CD8-positive, alpha-beta memory T cell (primary cell): ENCODE results near the gene BEST2. TPM values are rescaled to one million over a fixed set of nuclear protein-coding genes. Genes with fewer than 3 reads are reported as not detected.
"Not testable (repeated sequence)": the region's sequence is repeated elsewhere in the genome, so short reads cannot be mapped to it uniquely, and the experiment has no call there.

Experiments used
- CTCF ChIA-PET: fragments of 350-600 bp; sonication (Branson Sonifier 250); formaldehyde crosslinking; loops from one replicate; lab custom pipeline; 2021; ENCODE audit warnings: antibody characterized with exemption; lab: Charles Lee
- POLR2A ChIA-PET: fragments of 350-600 bp; sonication (Branson Sonifier 250); formaldehyde crosslinking; loops from one replicate; lab custom pipeline; 2021; ENCODE audit warnings: antibody characterized with exemption; lab: Charles Lee
- DNase-seq, 5 donors: peaks; one replicate each; pipeline versions ENCODE4 v3.0.0 to v3.0.0-alpha.2; 2020 to 2022; ENCODE audit warnings: mixed read lengths in 1 of 5
- H3K27ac ChIP-seq: one replicate; pipeline ENCODE4 v1.7.0; 2013; ENCODE audit warnings: low read depth, mild to moderate bottlenecking, low read length, moderate library complexity
- H3K27me3 ChIP-seq: 2 replicates; pipeline ENCODE4 v1.7.0; 2013; ENCODE audit warnings: low read length, mild to moderate bottlenecking; ENCODE audit not compliant: insufficient read depth, poor library complexity, severe bottlenecking
- H3K36me3 ChIP-seq: 2 replicates; pipeline ENCODE4 v1.7.0; 2013; ENCODE audit warnings: mild to moderate bottlenecking, low read length, moderate library complexity; ENCODE audit not compliant: insufficient read depth
- H3K4me1 ChIP-seq: 2 replicates; pipeline ENCODE4 v1.7.0; 2013; ENCODE audit warnings: mild to moderate bottlenecking, low read length, moderate library complexity; ENCODE audit not compliant: insufficient read depth
- H3K4me3 ChIP-seq: 2 replicates; pipeline ENCODE4 v1.7.0; 2013; ENCODE audit warnings: mild to moderate bottlenecking, low read length
- H3K9me3 ChIP-seq: 2 replicates; pipeline ENCODE4 v1.7.0; 2013; ENCODE audit warnings: mild to moderate bottlenecking, low read length
- H3K27ac Mint-ChIP-seq, 8 donors: one replicate each; pipeline ENCODE4 v1.8.0; 2020 to 2021; ENCODE audit warnings: mixed read lengths in 8 of 8, mild to moderate bottlenecking in 6 of 8, inconsistent platforms in 3 of 8, moderate library complexity in 3 of 8
- H3K27me3 Mint-ChIP-seq, 2 donors: one replicate each; pipeline ENCODE4 v1.8.0; 2020 to 2021; ENCODE audit warnings: mixed read lengths in 2 of 2, mild to moderate bottlenecking in 1 of 2, moderate library complexity in 1 of 2
- H3K36me3 Mint-ChIP-seq, 3 donors: one replicate each; pipeline ENCODE4 v1.8.0; 2020 to 2021; ENCODE audit warnings: mixed read lengths in 3 of 3, inconsistent platforms in 1 of 3, mild to moderate bottlenecking in 1 of 3
- H3K4me1 Mint-ChIP-seq, 3 donors: one replicate each; pipeline ENCODE4 v1.8.0; 2020 to 2021; ENCODE audit warnings: mixed read lengths in 3 of 3, inconsistent platforms in 1 of 3, mild to moderate bottlenecking in 1 of 3
- H3K4me3 Mint-ChIP-seq, 7 donors: one replicate each; pipeline ENCODE4 v1.8.0; 2020 to 2021; ENCODE audit warnings: mixed read lengths in 7 of 7, mild to moderate bottlenecking in 6 of 7, moderate library complexity in 4 of 7, inconsistent platforms in 2 of 7
- H3K9me3 Mint-ChIP-seq, 5 donors: one replicate each; pipeline ENCODE4 v1.8.0; 2020 to 2022; ENCODE audit warnings: mixed read lengths in 5 of 5, mild to moderate bottlenecking in 3 of 5, moderate library complexity in 2 of 5, inconsistent platforms in 1 of 5
- polyA plus RNA-seq: library from polyadenylated mRNA; unstranded; fragments of 300-500 nt; fragmentation: Illumina TruSeq; gene quantifications from one replicate; pipeline ENCODE4 v1.2.3, GENCODE V29; 2021
- total RNA-seq, 2 experiments: library from RNA; stranded (reverse); gene quantifications; one replicate each; pipeline ENCODE4 v1.2.3, GENCODE V29; 2021

BEST2 gene
- total and polyA plus RNA-seq, 3 experiments from 2014 or later, result not detected

- Histone ChIP-seq H3K9me3 (no peaks in the 10 kb centered on the region), H3K36me3 (peaks cover 11% of the 10 kb centered on the region), H3K27ac (peak overlapping the region; percentile 39), H3K27me3 (no peaks in the 10 kb centered on the region), H3K4me3 (peak overlapping the region; percentile 56), H3K4me1 (peaks cover 39% of the 10 kb centered on the region)
- Mint-ChIP-seq H3K27ac (peak overlapping the region; percentile 82 to 96 (median 93)), H3K27me3 (peaks cover 0 to 25% of the 10 kb centered on the region in 2 donors), H3K4me1 (peaks cover 28 to 42% (median 38%) of the 10 kb centered on the region in 3 donors), H3K36me3 (peaks cover 0 to 29% (median 6%) of the 10 kb centered on the region in 3 donors), H3K9me3 (peaks cover 0 to 4% (median 2%) of the 10 kb centered on the region in 5 donors), H3K4me3 (peak overlapping the region; percentile 77 to 85 (median 83))
- ChIA-PET CTCF (interaction anchor here (0.6 to 13.7 kb wide), 18 partner anchors 9 to 128 kb away, joined by 3 to 483 read pairs (median 4); partner anchors contain the start of genes GCDH, GET3, HOOK2 and RNASEH2A), POLR2A (interaction anchor here (0.8 to 7.5 kb wide), 6 partner anchors 10 to 36 kb away, joined by 3 to 167 read pairs (median 6); partner anchors contain the start of gene RNASEH2A)
- peak; percentile 57 to 82 (median 74) for DNase-seq
Measured at GRCh38 chr19:12796146-12797071, 44.8 kb downstream of the BEST2 start.

GRCh38 chr19:12797141-12797587, 45.6 kb downstream of the BEST2 start:
- H3K4me3 Mint-ChIP-seq, result no peak overlapping the region

GRCh38 chr19:12797607-12798006, 46.0 kb downstream of the BEST2 start:
- peaks cover 45% of the 10 kb centered on the region for H3K4me1 ChIP-seq
- H3K9me3 ChIP-seq, H3K27me3 ChIP-seq, H3K36me3 ChIP-seq, H3K27ac ChIP-seq, DNase-seq, H3K4me3 ChIP-seq, H3K9me3 Mint-ChIP-seq: not testable (repeated sequence)
- POLR2A ChIA-PET, result interaction anchor here (7.5 kb wide), 1 partner anchor 20 kb away, joined by 167 read pairs; no protein-coding TSS in a partner anchor
- H3K4me3 Mint-ChIP-seq, result peak overlapping the region in 2 of 7 donors; percentile 30 to 77
- H3K36me3 Mint-ChIP-seq, result peaks cover 0 to 24% (median 6%) of the 10 kb centered on the region in 3 donors
- CTCF ChIA-PET, result interaction anchor here (0.6 to 13.7 kb wide), 4 partner anchors 21 to 55 kb away, joined by 4 to 483 read pairs (median 174); partner anchors contain the start of gene HOOK2
- peaks cover 33 to 50% (median 44%) of the 10 kb centered on the region in 3 donors for H3K4me1 Mint-ChIP-seq
- H3K27me3 Mint-ChIP-seq, result peaks cover 0 to 19% of the 10 kb centered on the region in 2 donors
- peak overlapping the region in 2 of 8 donors; percentile 21 to 27 for H3K27ac Mint-ChIP-seq

More at GRCh38 chr19:12797141-12797587, 45.6 kb downstream of the BEST2 start:
- Histone ChIP-seq H3K27ac (peak overlapping the region; percentile 13), H3K9me3 (no peaks in the 10 kb centered on the region), H3K36me3 (peaks cover 11% of the 10 kb centered on the region), H3K27me3 (no peaks in the 10 kb centered on the region), H3K4me3 (no peak overlapping the region), H3K4me1 (peaks cover 42% of the 10 kb centered on the region)
- Mint-ChIP-seq H3K9me3 (peaks cover 0 to 4% (median 2%) of the 10 kb centered on the region in 5 donors), H3K27me3 (peaks cover 0 to 21% of the 10 kb centered on the region in 2 donors), H3K4me1 (peaks cover 29 to 46% (median 39%) of the 10 kb centered on the region in 3 donors), H3K27ac (peak overlapping the region in 3 of 8 donors; percentile 46 to 92 (median 70)), H3K36me3 (peaks cover 0 to 26% (median 6%) of the 10 kb centered on the region in 3 donors)
- ChIA-PET POLR2A (interaction anchor here (7.5 kb wide), 1 partner anchor 20 kb away, joined by 167 read pairs; no protein-coding TSS in a partner anchor), CTCF (interaction anchor here (0.6 to 13.7 kb wide), 6 partner anchors 10 to 83 kb away, joined by 3 to 483 read pairs (median 16); partner anchors contain the start of gene HOOK2)
- no peak for DNase-seq

DNA sequence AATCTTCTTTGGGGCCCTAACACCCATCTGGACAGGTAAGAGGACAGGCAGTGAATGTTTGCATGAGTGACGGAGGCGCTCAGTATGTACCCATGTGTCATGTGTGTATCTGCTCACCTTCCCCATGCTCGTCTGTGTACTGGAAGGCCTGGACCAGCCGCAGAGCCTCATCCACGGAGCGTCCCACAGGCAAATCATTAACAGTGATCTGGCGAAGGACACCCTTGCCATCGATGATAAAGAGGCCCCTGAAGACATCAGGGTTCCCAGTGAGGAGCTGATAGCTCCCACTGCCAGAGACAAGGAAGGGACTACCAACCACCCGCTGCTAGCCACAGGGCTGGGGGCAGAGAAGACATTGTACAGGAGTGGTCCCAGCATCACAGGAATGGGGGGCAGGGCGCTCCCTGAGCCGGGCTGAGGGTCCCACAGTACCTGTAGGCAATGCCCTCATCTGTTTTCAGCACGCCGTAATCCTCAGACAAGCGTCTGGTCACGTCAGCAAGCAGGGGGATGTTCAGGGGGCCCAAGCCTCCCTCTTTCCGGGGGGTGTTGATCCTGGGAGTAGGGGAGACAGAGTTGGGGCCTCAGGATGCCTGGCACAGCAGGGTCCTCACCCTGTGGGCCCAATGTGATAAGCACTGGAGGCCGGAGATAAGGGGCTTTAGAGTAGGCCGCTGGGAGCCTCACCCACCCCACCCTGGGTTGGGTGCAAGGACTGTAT, 48.3 kb downstream of the BEST2 start:
- ChIA-PET POLR2A (interaction anchor here (0.6 to 1.2 kb wide), 3 partner anchors 7 to 241 kb away, joined by 3 to 5 read pairs (median 4); no protein-coding TSS in a partner anchor), CTCF (interaction anchor here (0.8 to 13.7 kb wide), 5 partner anchors 23 to 124 kb away, joined by 3 to 483 read pairs (median 18); partner anchors contain the start of gene HOOK2)
- peaks cover 8% of the 10 kb centered on the region for H3K36me3 ChIP-seq
- DNase-seq, result no peak
- H3K4me1 ChIP-seq, result peaks cover 35% of the 10 kb centered on the region
- H3K27me3 ChIP-seq, result no peaks in the 10 kb centered on the region
- no peaks in the 10 kb centered on the region for H3K9me3 ChIP-seq
- no peak overlapping the region for H3K4me3 ChIP-seq
- H3K4me3 Mint-ChIP-seq, result peak overlapping the region; percentile 8 to 93 (median 86)
- H3K4me1 Mint-ChIP-seq, result peaks cover 25 to 41% (median 33%) of the 10 kb centered on the region in 3 donors
- H3K27ac ChIP-seq, result peak overlapping the region; percentile 6
- H3K27me3 Mint-ChIP-seq, result peaks cover 0 to 4% of the 10 kb centered on the region in 2 donors
- H3K27ac Mint-ChIP-seq, result peak overlapping the region in 3 of 8 donors; percentile 22 to 70 (median 38)
- no peaks in the 10 kb centered on the region for H3K9me3 Mint-ChIP-seq
- peaks cover 0 to 17% (median 4%) of the 10 kb centered on the region in 3 donors for H3K36me3 Mint-ChIP-seq

GRCh38 chr19:12800466-12800770, 48.8 kb downstream of the BEST2 start:
- Histone ChIP-seq H3K27ac (peak overlapping the region; percentile 73), H3K36me3 (peaks cover 8% of the 10 kb centered on the region), H3K9me3 (no peaks in the 10 kb centered on the region), H3K4me1 (peaks cover 32% of the 10 kb centered on the region), H3K4me3 (peak overlapping the region; percentile 95), H3K27me3 (no peaks in the 10 kb centered on the region)
- Mint-ChIP-seq H3K36me3 (peaks cover 0 to 17% (median 4%) of the 10 kb centered on the region in 3 donors), H3K4me3 (peak overlapping the region; percentile 82 to 93 (median 86)), H3K27ac (peak overlapping the region in 2 of 8 donors; percentile 22 to 70), H3K4me1 (peaks cover 25 to 39% (median 32%) of the 10 kb centered on the region in 3 donors), H3K9me3 (no peaks in the 10 kb centered on the region), H3K27me3 (peaks cover 0 to 4% of the 10 kb centered on the region in 2 donors)
- CTCF ChIA-PET, result interaction anchor here (2.8 to 13.7 kb wide), 3 partner anchors 24 to 47 kb away, joined by 18 to 483 read pairs (median 326); partner anchors contain the start of gene HOOK2
- POLR2A ChIA-PET, result interaction anchor here (0.6 to 1.2 kb wide), 3 partner anchors 8 to 242 kb away, joined by 3 to 5 read pairs (median 4); partner anchors contain the start of gene JUNB
- DNase-seq, result no peak

DNA sequence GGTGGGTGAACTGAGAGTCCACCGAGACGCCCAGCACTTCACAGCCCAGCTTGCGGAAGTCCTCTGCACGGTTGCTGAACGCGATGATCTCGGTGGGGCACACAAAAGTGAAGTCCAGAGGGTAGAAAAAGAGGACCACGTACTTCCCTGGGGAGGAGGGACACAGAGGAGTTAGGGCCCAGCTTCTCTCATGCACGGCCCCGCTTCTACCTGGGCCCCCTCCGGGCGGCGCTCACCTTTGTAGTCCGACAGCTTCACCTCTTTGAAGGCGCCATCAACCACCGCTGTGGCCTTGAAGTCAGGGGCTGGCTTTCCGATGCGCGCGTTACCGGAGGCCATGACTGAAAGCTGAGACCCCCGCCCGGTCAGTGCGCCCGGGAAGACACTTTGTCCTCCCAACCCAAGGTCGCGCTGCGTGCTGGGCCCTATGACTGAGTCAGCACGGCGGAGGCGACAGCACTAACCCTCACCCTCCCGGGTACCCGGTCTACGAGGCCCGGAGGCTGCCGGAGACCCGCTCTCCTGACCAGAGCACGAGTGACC, 49.4 kb downstream of the BEST2 start:
- no peak for DNase-seq
- peaks cover 22 to 37% (median 28%) of the 10 kb centered on the region in 3 donors for H3K4me1 Mint-ChIP-seq
- Histone ChIP-seq H3K9me3 (no peaks in the 10 kb centered on the region), H3K27me3 (no peaks in the 10 kb centered on the region), H3K4me3 (peak overlapping the region; percentile 95), H3K27ac (peak overlapping the region; percentile 73), H3K4me1 (peaks cover 29% of the 10 kb centered on the region), H3K36me3 (peaks cover 8% of the 10 kb centered on the region)
- peaks cover 0 to 17% (median 4%) of the 10 kb centered on the region in 3 donors for H3K36me3 Mint-ChIP-seq
- peak overlapping the region in 7 of 8 donors; percentile 24 to 82 (median 70) for H3K27ac Mint-ChIP-seq
- H3K4me3 Mint-ChIP-seq, result peak overlapping the region; percentile 82 to 93 (median 86)
- H3K9me3 Mint-ChIP-seq, result no peaks in the 10 kb centered on the region
- H3K27me3 Mint-ChIP-seq, result peaks cover 0 to 4% of the 10 kb centered on the region in 2 donors
- ChIA-PET CTCF (interaction anchor here (2.8 to 13.7 kb wide), 3 partner anchors 24 to 46 kb away, joined by 18 to 483 read pairs (median 326); partner anchors contain the start of gene HOOK2), POLR2A (interaction anchor here (0.9 to 1.2 kb wide), 2 partner anchors 8 to 10 kb away, joined by 3 to 5 read pairs; partner anchors contain the start of gene JUNB)
